ENCODE measurements around the gene NKTR.

The NKTR gene

GRCh38 chr3:42670670-42671069 is 70.2 kb downstream of the NKTR start:
- no peaks in the 10 kb centered on the region for H3K27me3 ChIP-seq (replicated peaks)
- in situ Hi-C loops (cut with HindIII; ENCODE audit: low pct_ligation_motif_present, low sequenced_read_pairs), result no loop called here
- TF ChIP-seq CTCF (IDR thresholded peaks at IDR 0.05; ENCODE audit: low read depth, low read length, missing control alignments), result no peak
- H3K4me3 ChIP-seq (ENCODE audit: low read depth, low read length), result no peak overlapping the region
- no peak for DNase-seq
- H3K27ac ChIP-seq, result no peak overlapping the region
- H3K36me3 ChIP-seq (replicated peaks), result no peaks in the 10 kb centered on the region

- no peak overlapping the region for H3K4me3 ChIP-seq (ENCODE audit: low read depth, low read length)
- TF ChIP-seq CTCF (IDR thresholded peaks at IDR 0.05; ENCODE audit: low read depth, low read length, missing control alignments), result no peak
- in situ Hi-C loops (cut with HindIII; ENCODE audit: low pct_ligation_motif_present, low sequenced_read_pairs), result no loop called here
- H3K36me3 ChIP-seq (replicated peaks), result no peaks in the 10 kb centered on the region
- DNase-seq, result no peak
- no peak overlapping the region for H3K27ac ChIP-seq
- no peaks in the 10 kb centered on the region for H3K27me3 ChIP-seq (replicated peaks)
Measured at GRCh38 chr3:42672515-42672914, 72.0 kb downstream of the NKTR start.

- no peaks in the 10 kb centered on the region for H3K36me3 ChIP-seq (replicated peaks)
- no peak overlapping the region for H3K4me3 ChIP-seq (ENCODE audit: low read depth, low read length)
- H3K27me3 ChIP-seq (replicated peaks), result no peaks in the 10 kb centered on the region
- in situ Hi-C loops (cut with HindIII; ENCODE audit: low pct_ligation_motif_present, low sequenced_read_pairs), result no loop called here
- no peak overlapping the region for H3K27ac ChIP-seq
- TF ChIP-seq CTCF (IDR thresholded peaks at IDR 0.05; ENCODE audit: low read depth, low read length, missing control alignments), result no peak
- DNase-seq, result no peak
Measured at GRCh38 chr3:42673082-42673481, 72.6 kb downstream of the NKTR start.

GRCh38 chr3:42674146-42674545 is 73.7 kb downstream of the NKTR start:
- Histone ChIP-seq H3K4me3 (ENCODE audit: low read depth, low read length) (no peak overlapping the region), H3K27me3 (replicated peaks) (no peaks in the 10 kb centered on the region), H3K27ac (no peak overlapping the region), H3K36me3 (replicated peaks) (no peaks in the 10 kb centered on the region)
- DNase-seq, result no peak
- TF ChIP-seq CTCF (IDR thresholded peaks at IDR 0.05; ENCODE audit: low read depth, low read length, missing control alignments), result no peak
- in situ Hi-C loops (cut with HindIII; ENCODE audit: low pct_ligation_motif_present, low sequenced_read_pairs), result no loop called here

- Histone ChIP-seq H3K27me3 (replicated peaks) (no peaks in the 10 kb centered on the region), H3K4me3 (ENCODE audit: low read depth, low read length) (no peak overlapping the region), H3K36me3 (replicated peaks) (no peaks in the 10 kb centered on the region), H3K27ac (no peak overlapping the region)
- no peak for TF ChIP-seq CTCF (IDR thresholded peaks at IDR 0.05; ENCODE audit: low read depth, low read length, missing control alignments)
- in situ Hi-C loops (cut with HindIII; ENCODE audit: low pct_ligation_motif_present, low sequenced_read_pairs), result no loop called here
- no peak for DNase-seq
Measured at GRCh38 chr3:42675909-42676308, 75.4 kb downstream of the NKTR start.

- in situ Hi-C loops (cut with HindIII; ENCODE audit: low pct_ligation_motif_present, low sequenced_read_pairs), result no loop called here
- Histone ChIP-seq H3K27me3 (replicated peaks) (no peaks in the 10 kb centered on the region), H3K27ac (no peak overlapping the region), H3K4me3 (ENCODE audit: low read depth, low read length) (no peak overlapping the region), H3K36me3 (replicated peaks) (no peaks in the 10 kb centered on the region)
- no peak for DNase-seq
- TF ChIP-seq CTCF (IDR thresholded peaks at IDR 0.05; ENCODE audit: low read depth, low read length, missing control alignments), result no peak
Measured at GRCh38 chr3:42678447-42678846, 78.0 kb downstream of the NKTR start.
